Ishikawa (cell line): ENCODE results near the gene SLC25A45.

ENCODE experiments used
- CREB1 ChIP-seq: IDR thresholded peaks from 2 replicates; pipeline ENCODE4 v1.6.1; 2012; ENCODE audit warnings: low read depth
- EGR1 ChIP-seq: IDR thresholded peaks from 2 replicates; pipeline ENCODE4 v1.6.1; 2012
- EP300 ChIP-seq: IDR thresholded peaks from 2 replicates; pipeline ENCODE4 v1.6.1; 2012; ENCODE audit warnings: borderline replicate concordance
- FOXM1 ChIP-seq: IDR thresholded peaks from 2 replicates; pipeline ENCODE4 v1.6.1; 2012; ENCODE audit warnings: low read depth, borderline replicate concordance
- RAD21 ChIP-seq: IDR thresholded peaks from 2 replicates; pipeline ENCODE4 v1.6.1; 2012; ENCODE audit warnings: low read depth
- TAF1 ChIP-seq: IDR thresholded peaks from 2 replicates; pipeline ENCODE4 v1.6.1; 2012; ENCODE audit warnings: low read depth, mild to moderate bottlenecking
- YY1 ChIP-seq: IDR thresholded peaks from 2 replicates; pipeline ENCODE4 v1.6.1; 2012; ENCODE audit warnings: low read depth
- ZBTB7A ChIP-seq: IDR thresholded peaks from 2 replicates; pipeline ENCODE4 v1.6.1; 2012; ENCODE audit warnings: low read depth
- TF ChIP-seq, protein P1 (sequence below): IDR thresholded peaks from 2 replicates; pipeline ENCODE4 v1.6.1; 2012; ENCODE audit warnings: low read depth, mild to moderate bottlenecking
- TF ChIP-seq, protein P2 (sequence below): IDR thresholded peaks from 2 replicates; pipeline ENCODE4 v1.6.1; 2012

DNA sequence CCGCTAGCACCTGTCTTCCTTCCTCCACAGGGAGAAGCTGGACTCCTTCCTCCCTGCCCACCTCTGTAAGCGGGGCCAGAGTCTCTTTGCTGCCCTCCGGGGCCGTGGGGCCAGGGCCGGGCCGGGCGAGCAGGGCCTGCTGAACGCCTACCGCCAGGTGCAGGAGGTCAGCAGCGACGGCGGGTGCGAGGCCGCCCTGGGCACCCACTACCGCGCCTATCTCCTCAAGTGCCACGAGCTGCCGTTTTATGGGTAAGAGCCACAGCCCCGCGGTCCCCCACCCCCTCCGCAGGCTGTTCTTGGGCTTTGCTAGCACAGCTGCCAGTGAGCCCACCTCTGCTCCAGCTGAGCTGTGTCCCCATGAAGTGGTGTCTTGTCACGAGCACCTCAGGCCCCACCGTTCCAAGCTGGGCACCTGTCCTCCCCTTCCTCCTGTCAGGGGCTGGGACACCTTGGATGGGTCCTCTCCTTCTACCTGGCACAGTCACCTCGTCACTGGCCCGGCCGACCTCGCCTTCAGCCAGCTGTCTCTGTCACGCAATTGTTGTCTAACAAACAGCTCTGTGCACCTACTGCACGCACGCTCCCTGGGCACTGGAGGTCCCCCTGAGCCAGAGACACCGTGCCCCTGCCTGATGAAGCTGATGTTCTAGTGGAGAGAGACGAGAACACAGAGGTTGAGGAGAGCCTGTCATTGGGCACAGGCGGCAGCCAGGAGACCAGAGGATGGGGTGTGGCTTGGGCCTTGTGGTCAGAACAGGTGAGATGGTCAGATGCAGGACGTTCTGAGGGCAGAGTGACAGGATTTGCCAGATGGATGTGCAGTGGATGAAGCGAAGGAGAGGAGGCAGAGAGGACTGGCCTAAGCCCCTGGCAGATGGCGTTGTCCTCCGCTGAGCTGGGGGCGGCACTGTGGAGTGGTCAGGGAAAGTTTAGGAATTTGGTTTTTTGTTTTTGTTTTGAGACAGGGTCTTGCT, 14.6 kb upstream of the SLC25A45 start:
- TF ChIP-seq FOXM1 (no peak), RAD21 (no peak), EP300 (no peak), CREB1 (no peak), TAF1 (no peak), EGR1 (no peak), YY1 (no peak), ZBTB7A (no peak)
- TF ChIP-seq, protein P1, sequence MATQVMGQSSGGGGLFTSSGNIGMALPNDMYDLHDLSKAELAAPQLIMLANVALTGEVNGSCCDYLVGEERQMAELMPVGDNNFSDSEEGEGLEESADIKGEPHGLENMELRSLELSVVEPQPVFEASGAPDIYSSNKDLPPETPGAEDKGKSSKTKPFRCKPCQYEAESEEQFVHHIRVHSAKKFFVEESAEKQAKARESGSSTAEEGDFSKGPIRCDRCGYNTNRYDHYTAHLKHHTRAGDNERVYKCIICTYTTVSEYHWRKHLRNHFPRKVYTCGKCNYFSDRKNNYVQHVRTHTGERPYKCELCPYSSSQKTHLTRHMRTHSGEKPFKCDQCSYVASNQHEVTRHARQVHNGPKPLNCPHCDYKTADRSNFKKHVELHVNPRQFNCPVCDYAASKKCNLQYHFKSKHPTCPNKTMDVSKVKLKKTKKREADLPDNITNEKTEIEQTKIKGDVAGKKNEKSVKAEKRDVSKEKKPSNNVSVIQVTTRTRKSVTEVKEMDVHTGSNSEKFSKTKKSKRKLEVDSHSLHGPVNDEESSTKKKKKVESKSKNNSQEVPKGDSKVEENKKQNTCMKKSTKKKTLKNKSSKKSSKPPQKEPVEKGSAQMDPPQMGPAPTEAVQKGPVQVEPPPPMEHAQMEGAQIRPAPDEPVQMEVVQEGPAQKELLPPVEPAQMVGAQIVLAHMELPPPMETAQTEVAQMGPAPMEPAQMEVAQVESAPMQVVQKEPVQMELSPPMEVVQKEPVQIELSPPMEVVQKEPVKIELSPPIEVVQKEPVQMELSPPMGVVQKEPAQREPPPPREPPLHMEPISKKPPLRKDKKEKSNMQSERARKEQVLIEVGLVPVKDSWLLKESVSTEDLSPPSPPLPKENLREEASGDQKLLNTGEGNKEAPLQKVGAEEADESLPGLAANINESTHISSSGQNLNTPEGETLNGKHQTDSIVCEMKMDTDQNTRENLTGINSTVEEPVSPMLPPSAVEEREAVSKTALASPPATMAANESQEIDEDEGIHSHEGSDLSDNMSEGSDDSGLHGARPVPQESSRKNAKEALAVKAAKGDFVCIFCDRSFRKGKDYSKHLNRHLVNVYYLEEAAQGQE: no peak
- TF ChIP-seq, protein P2, sequence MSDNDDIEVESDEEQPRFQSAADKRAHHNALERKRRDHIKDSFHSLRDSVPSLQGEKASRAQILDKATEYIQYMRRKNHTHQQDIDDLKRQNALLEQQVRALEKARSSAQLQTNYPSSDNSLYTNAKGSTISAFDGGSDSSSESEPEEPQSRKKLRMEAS: no peak
